Activated CD4-positive, alpha-beta T cell treated with anti-CD3 and anti-CD28 coated beads, Interleukin-2, amount 10 ng/mL, durations not matched to agents 24 days and 14 days (primary cell): ENCODE measurements around the gene PSMB9. TPM values are rescaled to one million over a fixed set of nuclear protein-coding genes. Genes with fewer than 3 reads are reported as not detected.
"Not testable (repeated sequence)": the region's sequence is repeated elsewhere in the genome, so short reads cannot be mapped to it uniquely, and the experiment has no call there.

Experiments
- DNase-seq: peaks from one replicate; pipeline ENCODE4 v3.0.0; 2022
- H3K27ac Mint-ChIP-seq: one replicate; pipeline ENCODE4 v1.8.0; 2022; ENCODE audit warnings: mild to moderate bottlenecking, mixed read lengths
- H3K27me3 Mint-ChIP-seq: one replicate; pipeline ENCODE4 v1.8.0; 2022; ENCODE audit warnings: mixed read lengths
- H3K36me3 Mint-ChIP-seq: one replicate; pipeline ENCODE4 v1.8.0; 2022; ENCODE audit warnings: low read depth, mild to moderate bottlenecking, mixed read lengths
- H3K4me1 Mint-ChIP-seq: one replicate; pipeline ENCODE4 v1.8.0; 2021; ENCODE audit warnings: mixed read lengths
- H3K4me3 Mint-ChIP-seq: one replicate; pipeline ENCODE4 v1.8.0; 2022; ENCODE audit warnings: mild to moderate bottlenecking, moderate library complexity, mixed read lengths
- H3K9me3 Mint-ChIP-seq: one replicate; pipeline ENCODE4 v1.8.0; 2021; ENCODE audit warnings: mixed read lengths
- intact Hi-C: fragments of 100-400 bp; cut with micrococcal nuclease; formaldehyde crosslinking; loops from one replicate; pipeline ENCODE4 v1.15.1; 2023
- total RNA-seq: library from RNA; stranded (reverse); gene quantifications from 2 replicates; pipeline ENCODE4 v1.2.3, GENCODE V29; 2022

The PSMB9 gene
- total RNA-seq, result 249 and 257 TPM in 2 replicates

DNA sequence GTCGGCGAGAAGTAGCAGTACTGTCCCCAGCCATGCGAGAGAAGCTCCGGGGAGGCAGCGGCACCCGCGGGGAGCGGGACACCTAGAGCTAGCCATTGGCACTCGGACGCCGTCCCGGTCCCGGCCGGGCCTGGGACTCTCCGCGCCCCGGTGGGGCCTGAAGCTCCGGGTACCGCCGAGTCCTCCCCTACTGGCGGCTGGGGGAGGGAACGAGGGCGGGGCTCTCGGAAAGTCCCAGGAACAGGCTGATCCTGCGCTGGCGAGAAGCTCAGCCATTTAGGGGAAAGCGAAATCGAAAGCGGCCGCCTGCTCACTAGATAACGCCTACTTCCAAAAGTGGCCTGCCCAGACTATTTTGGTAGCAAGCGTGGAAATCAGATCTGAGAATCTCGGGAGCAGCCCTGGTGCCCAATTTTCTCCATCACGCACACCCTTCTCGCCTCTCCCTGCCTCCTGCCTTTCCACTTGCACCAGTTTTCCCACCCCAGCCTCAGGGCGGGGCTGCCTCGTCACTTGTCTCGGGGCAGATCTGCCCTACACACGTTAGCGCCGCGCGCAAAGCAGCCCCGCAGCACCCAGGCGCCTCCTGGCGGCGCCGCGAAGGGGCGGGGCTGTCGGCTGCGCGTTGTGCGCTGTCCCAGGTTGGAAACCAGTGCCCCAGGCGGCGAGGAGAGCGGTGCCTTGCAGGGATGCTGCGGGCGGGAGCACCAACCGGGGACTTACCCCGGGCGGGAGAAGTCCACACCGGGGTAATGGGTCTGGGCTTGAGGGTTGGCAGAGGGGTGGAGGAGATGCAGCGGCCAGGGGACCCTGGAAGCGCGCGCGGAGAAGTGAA is at the start of gene PSMB9, which contains the start of gene TAP1:
Gene PSMB9, plus strand, starts transcription at position 652 of the 835 bp plus-strand sequence. Its CDS starts 38 bp downstream, at position 690.
Gene TAP1, minus strand, starts transcription at position 164 of the 835 bp plus-strand sequence. Its CDS starts 68 bp downstream, at position 96.
- no peaks in the 10 kb centered on the region for H3K9me3 Mint-ChIP-seq
- peaks cover 59% of the 10 kb centered on the region for H3K4me1 Mint-ChIP-seq
- H3K27ac Mint-ChIP-seq, result peak within 1 kb of the TSS; percentile 96
- intact Hi-C loops, result loop anchor here (1.0 to 10.0 kb wide), 5 partner anchors 9 to 1189 kb away; partner anchors contain the start of genes C6orf47, CSNK2B, GPANK1 and LY6G5B
- no peaks in the 10 kb centered on the region for H3K27me3 Mint-ChIP-seq
- peaks cover 76% of the 10 kb centered on the region for H3K36me3 Mint-ChIP-seq
- peak within 1 kb of the TSS; percentile 97 for H3K4me3 Mint-ChIP-seq
- DNase-seq, result peak; percentile 98

DNA sequence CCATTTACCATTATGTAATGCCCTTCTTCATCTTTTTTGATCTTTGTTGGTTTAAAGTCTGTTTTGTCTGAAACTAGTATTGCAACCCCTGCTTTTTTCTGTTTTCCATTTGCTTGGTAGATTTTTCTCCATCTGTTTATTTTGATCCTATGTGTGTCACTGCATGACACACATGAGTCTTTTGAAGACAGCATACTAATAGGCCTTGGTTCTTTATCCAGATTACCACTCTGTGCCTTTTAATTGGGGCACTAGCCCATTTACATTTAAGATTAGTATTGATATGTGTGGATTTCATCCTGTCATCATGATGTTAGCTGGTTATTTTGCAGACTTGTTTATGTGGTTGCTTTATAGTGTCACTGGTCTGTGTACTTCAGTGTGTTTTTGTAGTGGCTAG is 48.6 kb upstream of the PSMB9 start:
- peak; percentile 16 for DNase-seq
- H3K36me3 Mint-ChIP-seq, H3K27ac Mint-ChIP-seq, intact Hi-C loops, H3K9me3 Mint-ChIP-seq, H3K4me1 Mint-ChIP-seq, H3K4me3 Mint-ChIP-seq: not testable (repeated sequence)
- peaks cover 51% of the 10 kb centered on the region for H3K27me3 Mint-ChIP-seq

DNA sequence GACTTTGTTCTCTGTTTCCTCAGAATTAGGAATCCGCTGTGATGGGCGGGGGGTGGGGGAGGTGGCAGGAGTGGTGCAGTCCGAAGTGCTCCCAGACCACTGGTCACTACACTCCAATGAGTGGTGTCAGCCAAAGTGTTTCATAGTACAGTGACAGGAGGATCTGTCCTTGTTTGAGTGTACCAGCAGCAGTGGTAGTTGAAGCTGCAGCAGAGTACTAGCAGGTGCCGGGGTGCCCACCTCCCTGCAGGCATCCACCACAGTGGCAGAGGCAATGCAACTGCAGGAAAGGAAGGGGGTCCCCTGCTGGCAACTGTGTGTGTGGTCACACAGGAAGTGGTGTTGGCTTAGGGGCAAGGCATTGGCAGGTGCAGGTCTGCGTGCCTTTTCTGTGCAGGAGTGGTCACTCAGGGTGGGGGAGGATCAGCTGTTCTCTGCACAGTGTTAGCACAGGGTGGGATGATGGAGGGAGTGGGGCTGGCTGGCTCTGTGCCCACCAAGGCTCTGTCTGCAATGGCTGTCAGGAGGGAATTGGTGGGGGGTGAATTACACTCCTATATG is 46.9 kb upstream of the PSMB9 start:
- Mint-ChIP-seq H3K27me3 (peaks cover 40% of the 10 kb centered on the region), H3K9me3 (no peaks in the 10 kb centered on the region), H3K4me3 (no peak overlapping the region), H3K4me1 (peaks cover 7% of the 10 kb centered on the region), H3K36me3 (peaks cover 2% of the 10 kb centered on the region), H3K27ac (no peak overlapping the region)
- DNase-seq, result peak; percentile 53
- intact Hi-C loops, result no loop called here

DNA sequence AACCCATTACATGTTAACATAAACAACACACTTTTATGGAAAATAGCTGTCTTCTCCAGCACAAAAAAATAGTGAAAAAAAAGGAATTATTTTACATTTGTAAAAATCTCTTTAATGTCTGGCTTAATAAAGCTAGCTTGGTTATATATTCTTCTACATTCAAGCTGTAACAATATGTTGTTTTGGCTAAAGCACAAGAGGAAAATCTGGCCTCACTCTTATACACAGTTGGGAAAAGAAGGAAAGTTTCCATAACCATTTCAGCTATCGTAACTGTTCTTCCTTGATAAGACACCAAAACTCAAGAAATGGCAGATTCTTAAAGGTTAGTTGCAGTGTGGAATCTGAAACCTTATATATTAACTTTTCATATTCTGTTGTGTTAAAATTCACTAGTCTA is 44.8 kb upstream of the PSMB9 start:
- Mint-ChIP-seq H3K36me3 (peaks cover 4% of the 10 kb centered on the region), H3K27me3 (peaks cover 23% of the 10 kb centered on the region), H3K4me3 (no peak overlapping the region), H3K9me3 (no peaks in the 10 kb centered on the region), H3K27ac (no peak overlapping the region), H3K4me1 (peaks cover 7% of the 10 kb centered on the region)
- DNase-seq, result no peak
- intact Hi-C loops, result no loop called here

DNA sequence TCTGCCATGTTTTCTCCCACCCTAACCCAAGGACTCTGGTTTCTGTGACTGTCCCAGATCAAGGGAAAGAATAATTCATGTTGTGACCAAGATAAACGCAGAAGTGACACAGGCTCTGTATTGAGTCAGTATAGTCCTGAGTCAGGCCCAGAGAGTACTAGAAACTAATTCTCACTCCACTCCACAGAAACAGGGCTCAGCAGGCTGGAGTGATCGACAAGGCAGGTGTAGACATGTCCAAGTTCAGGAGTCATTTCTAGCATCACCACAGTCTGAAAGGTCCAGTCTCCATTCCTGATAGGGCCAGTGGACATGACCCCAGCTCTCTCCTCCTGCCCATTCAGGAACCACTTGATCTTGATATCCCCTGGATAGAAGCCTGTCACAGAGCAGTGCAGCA is 39.8 kb upstream of the PSMB9 start:
- Mint-ChIP-seq H3K27ac (no peak overlapping the region), H3K36me3 (peaks cover 5% of the 10 kb centered on the region), H3K9me3 (no peaks in the 10 kb centered on the region), H3K4me1 (peaks cover 4% of the 10 kb centered on the region), H3K27me3 (no peaks in the 10 kb centered on the region), H3K4me3 (no peak overlapping the region)
- peak; percentile 52 for DNase-seq
- intact Hi-C loops, result no loop called here

DNA sequence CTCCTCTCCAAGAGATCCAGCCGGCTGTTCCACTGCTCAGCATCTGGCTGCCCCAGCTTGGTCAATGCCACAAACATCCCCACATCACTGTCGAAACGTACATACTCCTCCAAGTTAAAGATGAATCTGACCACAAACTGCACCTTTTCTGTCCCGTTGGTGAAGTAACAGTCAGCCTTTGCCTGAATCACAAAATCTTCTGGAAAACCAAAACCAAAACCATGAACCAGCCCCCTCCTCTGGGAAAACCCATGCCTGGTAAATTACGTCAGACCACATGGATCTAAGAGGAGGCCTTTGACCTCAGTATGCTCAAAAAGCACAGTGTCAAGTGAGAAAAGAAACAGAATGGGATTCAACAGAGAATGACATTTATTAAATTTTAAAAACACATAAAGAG is 38.9 kb upstream of the PSMB9 start:
- H3K36me3 Mint-ChIP-seq, result peaks cover 6% of the 10 kb centered on the region
- intact Hi-C loops, result no loop called here

DNA sequence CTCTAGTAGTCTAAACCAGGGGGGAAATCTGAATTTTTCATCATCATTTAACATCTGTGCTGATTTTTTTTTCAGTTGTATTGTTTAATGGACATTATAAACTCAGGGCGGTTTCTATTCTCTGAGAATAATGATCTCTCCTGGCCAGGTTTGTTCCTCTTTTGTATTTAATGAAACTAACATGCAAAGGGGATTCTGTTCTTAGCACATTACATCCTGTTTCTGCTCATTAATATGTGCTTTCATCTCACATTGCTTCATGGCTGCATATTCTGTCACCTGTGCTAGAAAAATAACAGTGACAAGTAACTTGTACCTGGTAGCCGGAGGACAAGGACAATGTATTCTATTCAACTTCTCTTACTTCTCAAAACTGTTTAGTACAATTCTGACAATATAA is 38.0 kb upstream of the PSMB9 start:
- DNase-seq, result peak; percentile 24
- Mint-ChIP-seq H3K36me3 (peaks cover 9% of the 10 kb centered on the region), H3K4me3 (no peak overlapping the region), H3K27ac (no peak overlapping the region), H3K9me3 (no peaks in the 10 kb centered on the region), H3K27me3 (no peaks in the 10 kb centered on the region), H3K4me1 (peaks cover 10% of the 10 kb centered on the region)
- intact Hi-C loops, result no loop called here

More for the DNA sequence above, 38.9 kb upstream of the PSMB9 start:
- Mint-ChIP-seq H3K4me3 (no peak overlapping the region), H3K9me3 (no peaks in the 10 kb centered on the region), H3K4me1 (peaks cover 6% of the 10 kb centered on the region), H3K27me3 (no peaks in the 10 kb centered on the region), H3K27ac (no peak overlapping the region)
- no peak for DNase-seq

DNA sequence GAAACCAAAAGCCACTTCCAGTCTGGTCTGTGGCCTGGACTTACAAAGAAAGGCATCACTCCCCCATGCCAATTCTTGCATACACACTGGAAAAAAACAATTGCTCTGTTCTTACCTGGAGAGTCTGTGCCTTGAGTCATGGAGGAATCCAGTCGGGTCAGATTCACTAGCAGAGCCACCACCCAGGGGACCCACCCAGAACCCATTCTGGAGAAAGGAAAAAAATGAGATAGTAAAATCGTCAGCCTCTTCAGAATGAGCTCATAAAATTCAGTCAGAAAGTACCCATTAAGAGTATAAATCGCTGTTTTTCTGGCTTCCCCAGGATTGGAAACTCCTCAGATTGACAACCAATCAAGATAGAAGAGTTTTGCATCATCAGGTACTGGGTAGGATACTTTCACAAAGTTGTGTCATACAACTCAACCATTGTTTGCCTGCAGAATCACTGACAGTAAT is 37.2 kb upstream of the PSMB9 start, which contains the start of gene HLA-DOB:
Gene HLA-DOB, minus strand, starts transcription at position 257 of the 459 bp plus-strand sequence. Its CDS starts 51 bp downstream, at position 206.
- peak; percentile 57 for DNase-seq
- Mint-ChIP-seq H3K9me3 (no peaks in the 10 kb centered on the region), H3K27me3 (no peaks in the 10 kb centered on the region), H3K4me3 (no peak within 1 kb of the TSS), H3K36me3 (peaks cover 9% of the 10 kb centered on the region), H3K27ac (no peak within 1 kb of the TSS), H3K4me1 (peaks cover 10% of the 10 kb centered on the region)
- intact Hi-C loops, result no loop called here

DNA sequence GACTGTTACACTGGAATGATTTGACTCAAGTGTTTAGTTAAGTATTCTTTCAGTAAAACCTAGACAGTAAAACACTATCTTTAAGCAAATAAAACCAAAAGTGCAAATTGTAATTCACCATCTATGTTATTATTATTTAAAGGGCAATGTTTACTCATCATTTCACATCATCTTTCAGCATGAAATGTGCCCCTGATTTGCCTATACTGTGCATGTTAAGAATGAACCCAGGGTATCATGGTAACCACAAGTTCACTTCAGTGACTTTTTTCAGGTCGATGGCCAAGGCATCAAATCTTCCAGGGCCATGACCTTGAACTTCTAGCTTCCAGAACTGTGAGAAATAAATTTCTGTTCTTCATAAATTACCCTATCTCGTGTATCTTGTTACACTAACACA is 35.1 kb upstream of the PSMB9 start:
- H3K27me3 Mint-ChIP-seq, result no peaks in the 10 kb centered on the region
- H3K9me3 Mint-ChIP-seq, result no peaks in the 10 kb centered on the region

DNA sequence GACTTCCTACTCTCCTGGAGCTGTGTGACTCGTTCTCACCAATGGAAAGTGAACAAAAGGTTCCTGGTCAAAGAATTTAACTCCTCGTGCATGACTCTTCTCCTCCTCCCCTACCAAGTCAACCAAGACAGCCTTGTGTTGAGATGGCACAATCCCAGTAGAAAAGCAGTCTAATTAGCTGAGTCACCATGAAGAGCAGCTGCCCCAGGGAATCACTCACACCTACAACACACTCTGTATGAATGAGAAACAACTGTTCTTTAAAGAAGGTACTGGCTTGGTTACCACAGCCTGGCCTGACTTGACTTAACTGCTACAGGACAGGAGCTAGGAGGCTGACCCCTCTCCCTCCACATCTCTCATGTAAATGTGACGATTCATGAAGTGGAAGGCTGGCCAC is 34.3 kb upstream of the PSMB9 start:
- no peak overlapping the region for H3K4me3 Mint-ChIP-seq
- peak; percentile 52 for DNase-seq
- peaks cover 8% of the 10 kb centered on the region for H3K36me3 Mint-ChIP-seq
- intact Hi-C loops, result no loop called here
- no peaks in the 10 kb centered on the region for H3K27me3 Mint-ChIP-seq
- no peaks in the 10 kb centered on the region for H3K9me3 Mint-ChIP-seq
- peaks cover 10% of the 10 kb centered on the region for H3K4me1 Mint-ChIP-seq
- no peak overlapping the region for H3K27ac Mint-ChIP-seq

More for the DNA sequence above, 35.1 kb upstream of the PSMB9 start:
- peaks cover 9% of the 10 kb centered on the region for H3K36me3 Mint-ChIP-seq
- DNase-seq, result peak; percentile 7
- peaks cover 10% of the 10 kb centered on the region for H3K4me1 Mint-ChIP-seq
- intact Hi-C loops, result no loop called here
- no peak overlapping the region for H3K27ac Mint-ChIP-seq
- H3K4me3 Mint-ChIP-seq, result no peak overlapping the region

DNA sequence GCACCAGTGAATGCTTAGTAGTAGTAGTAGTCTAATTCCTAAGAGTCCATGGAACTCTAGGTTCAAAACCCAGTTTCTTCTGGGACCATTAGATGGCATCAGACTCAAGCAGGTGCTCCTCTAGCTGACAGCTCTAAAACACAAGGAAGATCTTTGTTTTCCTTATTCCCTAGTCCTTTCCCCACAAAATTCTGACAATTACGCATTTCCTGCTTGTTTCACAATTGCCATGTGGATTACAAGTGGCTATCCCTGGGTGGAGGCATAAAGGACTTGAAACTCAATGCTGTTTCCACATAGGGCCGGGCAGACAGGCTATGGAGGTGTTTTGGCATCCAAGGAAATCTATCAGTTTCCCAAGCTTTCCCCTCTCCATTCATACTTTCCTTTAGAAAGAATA is 28.0 kb upstream of the PSMB9 start:
- intact Hi-C loops, result loop anchor here (5.0 kb wide), 1 partner anchor 41 kb away; no protein-coding TSS in a partner anchor
- Mint-ChIP-seq H3K36me3 (peaks cover 40% of the 10 kb centered on the region), H3K4me1 (peaks cover 26% of the 10 kb centered on the region), H3K27ac (no peak overlapping the region), H3K9me3 (no peaks in the 10 kb centered on the region), H3K4me3 (no peak overlapping the region), H3K27me3 (no peaks in the 10 kb centered on the region)
- DNase-seq, result peak; percentile 53

DNA sequence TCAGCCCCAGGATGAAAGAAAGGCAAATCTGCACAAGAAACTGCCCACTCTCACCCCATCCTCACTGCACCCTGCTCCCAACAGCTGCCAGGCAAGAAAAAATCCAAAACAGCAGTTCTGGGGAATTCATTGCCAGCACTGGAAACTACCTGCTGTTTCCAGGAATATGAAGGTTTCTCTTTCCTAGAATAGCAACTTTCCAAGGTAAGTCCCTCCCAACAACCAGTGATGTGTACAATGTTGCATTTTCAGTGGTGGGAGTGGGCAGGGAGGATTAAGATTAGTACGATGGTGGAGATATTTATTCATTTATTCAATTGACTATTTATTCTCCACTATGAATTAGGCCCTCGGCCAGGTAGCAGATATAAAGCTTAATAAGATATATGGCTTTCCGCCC is 27.0 kb upstream of the PSMB9 start:
- H3K9me3 Mint-ChIP-seq, result no peaks in the 10 kb centered on the region
- no peak overlapping the region for H3K27ac Mint-ChIP-seq
- H3K4me1 Mint-ChIP-seq, result peaks cover 31% of the 10 kb centered on the region
- DNase-seq, result peak; percentile 56
- H3K36me3 Mint-ChIP-seq, result peaks cover 49% of the 10 kb centered on the region
- intact Hi-C loops, result loop anchor here (5.0 kb wide), 1 partner anchor 40 kb away; no protein-coding TSS in a partner anchor
- H3K4me3 Mint-ChIP-seq, result no peak overlapping the region
- no peaks in the 10 kb centered on the region for H3K27me3 Mint-ChIP-seq

DNA sequence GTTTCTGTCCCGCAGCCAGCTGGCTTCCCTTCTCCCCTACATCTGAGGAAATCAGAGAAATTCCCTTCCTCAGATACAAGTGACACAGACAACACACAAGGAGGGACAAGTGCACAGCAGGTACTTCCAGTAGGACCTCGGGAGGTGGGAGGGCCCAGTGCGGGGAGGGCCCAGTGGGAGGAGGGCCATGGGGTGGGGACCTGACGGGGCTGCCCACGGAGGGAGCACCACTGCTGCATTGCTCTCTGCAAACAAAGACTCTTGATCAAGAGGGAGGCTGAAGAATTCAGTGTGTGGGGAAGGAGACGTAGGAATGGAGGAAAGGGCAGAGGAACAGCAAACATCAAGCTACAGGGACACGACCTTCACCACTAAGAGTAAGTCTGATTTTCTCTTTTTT is 24.5 kb upstream of the PSMB9 start:
- H3K4me1 Mint-ChIP-seq, result peaks cover 52% of the 10 kb centered on the region
- intact Hi-C loops, result loop anchor here (5.0 kb wide), 1 partner anchor 38 kb away; no protein-coding TSS in a partner anchor
- H3K9me3 Mint-ChIP-seq, result peaks cover 5% of the 10 kb centered on the region
- peak; percentile 55 for DNase-seq
- no peaks in the 10 kb centered on the region for H3K27me3 Mint-ChIP-seq
- peaks cover 72% of the 10 kb centered on the region for H3K36me3 Mint-ChIP-seq
- H3K4me3 Mint-ChIP-seq, result no peak overlapping the region
- no peak overlapping the region for H3K27ac Mint-ChIP-seq

DNA sequence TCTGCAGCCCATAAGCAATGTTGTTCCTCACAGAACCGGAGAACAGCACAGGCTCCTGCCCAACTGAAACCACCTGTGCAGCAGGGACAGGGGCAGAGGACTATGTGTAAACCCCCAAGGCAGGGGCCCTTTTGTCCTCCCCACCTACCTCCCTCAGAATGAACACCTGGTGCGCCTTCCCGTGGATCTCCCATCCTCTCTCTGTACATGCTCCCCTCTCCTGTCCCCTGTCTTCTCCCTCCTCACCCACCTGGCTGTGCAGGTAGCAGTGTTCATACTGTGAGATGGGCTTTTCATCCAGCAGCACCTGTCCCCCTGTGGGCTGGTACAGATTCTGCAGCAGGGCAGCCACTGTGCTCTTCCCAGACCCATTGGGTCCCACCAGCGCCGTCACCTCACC is 24.0 kb upstream of the PSMB9 start:
- no peaks in the 10 kb centered on the region for H3K27me3 Mint-ChIP-seq
- no peak overlapping the region for H3K4me3 Mint-ChIP-seq
- peak; percentile 44 for DNase-seq
- peaks cover 5% of the 10 kb centered on the region for H3K9me3 Mint-ChIP-seq
- peaks cover 77% of the 10 kb centered on the region for H3K36me3 Mint-ChIP-seq
- intact Hi-C loops, result no loop called here
- peaks cover 57% of the 10 kb centered on the region for H3K4me1 Mint-ChIP-seq
- peak overlapping the region; percentile 22 for H3K27ac Mint-ChIP-seq
